ENCODE data around the gene ERVMER34-1.

The ERVMER34-1 gene

GRCh38 chr4:52721968-52722815 is 29.0 kb downstream of the ERVMER34-1 start:
- Histone ChIP-seq H3K27ac (ENCODE audit: low read depth, low read length) (peak overlapping the region; percentile 81), H3K36me3 (ENCODE audit: control insufficient read depth in 1 of 2, insufficient read depth in 2 of 2, low read length in 2 of 2) (peaks cover 0 to 4% of the 10 kb centered on the region in 2 donors), H3K4me1 (ENCODE audit: control insufficient read depth in 1 of 2, insufficient read depth in 2 of 2, low read length in 2 of 2) (peaks cover 0 to 8% of the 10 kb centered on the region in 2 donors), H3K9me3 (ENCODE audit: control insufficient read depth in 1 of 2, low read length in 2 of 2) (no peaks in the 10 kb centered on the region), H3K9ac (ENCODE audit: low read depth in 1 of 2, low read length in 2 of 2) (peak overlapping the region; percentile 81 to 82), H3K4me3 (ENCODE audit: low read depth in 1 of 2, low read length in 2 of 2) (peak overlapping the region; percentile 90 to 95), H3K27me3 (ENCODE audit: control insufficient read depth in 1 of 2, insufficient read depth in 2 of 2, low read length in 2 of 2) (no peaks in the 10 kb centered on the region)

GRCh38 chr4:52718123-52718522 is 33.1 kb downstream of the ERVMER34-1 start:
- H3K27ac ChIP-seq (ENCODE audit: low read depth, low read length): no peak overlapping the region
- H3K9me3 ChIP-seq (ENCODE audit: control insufficient read depth in 1 of 2, low read length in 2 of 2): no peaks in the 10 kb centered on the region
- peaks cover 13 to 33% of the 10 kb centered on the region in 2 donors for H3K36me3 ChIP-seq (ENCODE audit: control insufficient read depth in 1 of 2, insufficient read depth in 2 of 2, low read length in 2 of 2)
- H3K4me1 ChIP-seq (ENCODE audit: control insufficient read depth in 1 of 2, insufficient read depth in 2 of 2, low read length in 2 of 2): peaks cover 26 to 35% of the 10 kb centered on the region in 2 donors
- H3K9ac ChIP-seq (ENCODE audit: low read depth in 1 of 2, low read length in 2 of 2): no peak overlapping the region
- no peak overlapping the region for H3K4me3 ChIP-seq (ENCODE audit: low read depth in 1 of 2, low read length in 2 of 2)
- no peaks in the 10 kb centered on the region for H3K27me3 ChIP-seq (ENCODE audit: control insufficient read depth in 1 of 2, insufficient read depth in 2 of 2, low read length in 2 of 2)

- Histone ChIP-seq H3K4me1 (ENCODE audit: control insufficient read depth in 1 of 2, insufficient read depth in 2 of 2, low read length in 2 of 2) (peaks cover 31 to 35% of the 10 kb centered on the region in 2 donors), H3K4me3 (ENCODE audit: low read depth in 1 of 2, low read length in 2 of 2) (no peak overlapping the region), H3K27ac (ENCODE audit: low read depth, low read length) (no peak overlapping the region), H3K27me3 (ENCODE audit: control insufficient read depth in 1 of 2, insufficient read depth in 2 of 2, low read length in 2 of 2) (no peaks in the 10 kb centered on the region), H3K9me3 (ENCODE audit: control insufficient read depth in 1 of 2, low read length in 2 of 2) (no peaks in the 10 kb centered on the region), H3K36me3 (ENCODE audit: control insufficient read depth in 1 of 2, insufficient read depth in 2 of 2, low read length in 2 of 2) (peaks cover 13 to 33% of the 10 kb centered on the region in 2 donors), H3K9ac (ENCODE audit: low read depth in 1 of 2, low read length in 2 of 2) (no peak overlapping the region)
Measured at GRCh38 chr4:52716364-52717151, 34.7 kb downstream of the ERVMER34-1 start.

- H3K27me3 ChIP-seq (ENCODE audit: control insufficient read depth in 1 of 2, insufficient read depth in 2 of 2, low read length in 2 of 2): no peaks in the 10 kb centered on the region
- H3K27ac ChIP-seq (ENCODE audit: low read depth, low read length): no peak overlapping the region
- no peak overlapping the region for H3K4me3 ChIP-seq (ENCODE audit: low read depth in 1 of 2, low read length in 2 of 2)
- no peak overlapping the region for H3K9ac ChIP-seq (ENCODE audit: low read depth in 1 of 2, low read length in 2 of 2)
- peaks cover 31 to 37% of the 10 kb centered on the region in 2 donors for H3K4me1 ChIP-seq (ENCODE audit: control insufficient read depth in 1 of 2, insufficient read depth in 2 of 2, low read length in 2 of 2)
- H3K36me3 ChIP-seq (ENCODE audit: control insufficient read depth in 1 of 2, insufficient read depth in 2 of 2, low read length in 2 of 2): peaks cover 13 to 33% of the 10 kb centered on the region in 2 donors
- no peaks in the 10 kb centered on the region for H3K9me3 ChIP-seq (ENCODE audit: control insufficient read depth in 1 of 2, low read length in 2 of 2)
Measured at GRCh38 chr4:52715914-52716313, 35.3 kb downstream of the ERVMER34-1 start.

- no peak overlapping the region for H3K27ac ChIP-seq (ENCODE audit: low read depth, low read length)
- no peaks in the 10 kb centered on the region for H3K27me3 ChIP-seq (ENCODE audit: control insufficient read depth in 1 of 2, insufficient read depth in 2 of 2, low read length in 2 of 2)
- no peak overlapping the region for H3K4me3 ChIP-seq (ENCODE audit: low read depth in 1 of 2, low read length in 2 of 2)
- no peaks in the 10 kb centered on the region for H3K9me3 ChIP-seq (ENCODE audit: control insufficient read depth in 1 of 2, low read length in 2 of 2)
- no peak overlapping the region for H3K9ac ChIP-seq (ENCODE audit: low read depth in 1 of 2, low read length in 2 of 2)
- peaks cover 31 to 37% of the 10 kb centered on the region in 2 donors for H3K4me1 ChIP-seq (ENCODE audit: control insufficient read depth in 1 of 2, insufficient read depth in 2 of 2, low read length in 2 of 2)
- peaks cover 13 to 31% of the 10 kb centered on the region in 2 donors for H3K36me3 ChIP-seq (ENCODE audit: control insufficient read depth in 1 of 2, insufficient read depth in 2 of 2, low read length in 2 of 2)
Measured at GRCh38 chr4:52715255-52715897, 35.8 kb downstream of the ERVMER34-1 start.

- Histone ChIP-seq H3K36me3 (ENCODE audit: control insufficient read depth in 1 of 2, insufficient read depth in 2 of 2, low read length in 2 of 2) (peaks cover 13 to 29% of the 10 kb centered on the region in 2 donors), H3K27ac (ENCODE audit: low read depth, low read length) (no peak overlapping the region), H3K27me3 (ENCODE audit: control insufficient read depth in 1 of 2, insufficient read depth in 2 of 2, low read length in 2 of 2) (no peaks in the 10 kb centered on the region), H3K4me1 (ENCODE audit: control insufficient read depth in 1 of 2, insufficient read depth in 2 of 2, low read length in 2 of 2) (peaks cover 31 to 37% of the 10 kb centered on the region in 2 donors), H3K9me3 (ENCODE audit: control insufficient read depth in 1 of 2, low read length in 2 of 2) (no peaks in the 10 kb centered on the region), H3K9ac (ENCODE audit: low read depth in 1 of 2, low read length in 2 of 2) (peak overlapping the region in 1 of 2 donors; percentile 93), H3K4me3 (ENCODE audit: low read depth in 1 of 2, low read length in 2 of 2) (peak overlapping the region in 1 of 2 donors; percentile 23)
Measured at GRCh38 chr4:52714597-52715254, 36.5 kb downstream of the ERVMER34-1 start.

- peak overlapping the region; percentile 79 to 93 for H3K9ac ChIP-seq (ENCODE audit: low read depth in 1 of 2, low read length in 2 of 2)
- H3K27me3 ChIP-seq (ENCODE audit: control insufficient read depth in 1 of 2, insufficient read depth in 2 of 2, low read length in 2 of 2): no peaks in the 10 kb centered on the region
- peaks cover 31 to 37% of the 10 kb centered on the region in 2 donors for H3K4me1 ChIP-seq (ENCODE audit: control insufficient read depth in 1 of 2, insufficient read depth in 2 of 2, low read length in 2 of 2)
- H3K36me3 ChIP-seq (ENCODE audit: control insufficient read depth in 1 of 2, insufficient read depth in 2 of 2, low read length in 2 of 2): peaks cover 13 to 29% of the 10 kb centered on the region in 2 donors
- peak overlapping the region; percentile 83 to 86 for H3K4me3 ChIP-seq (ENCODE audit: low read depth in 1 of 2, low read length in 2 of 2)
- H3K27ac ChIP-seq (ENCODE audit: low read depth, low read length): no peak overlapping the region
- no peaks in the 10 kb centered on the region for H3K9me3 ChIP-seq (ENCODE audit: control insufficient read depth in 1 of 2, low read length in 2 of 2)
Measured at GRCh38 chr4:52713456-52713937, 37.7 kb downstream of the ERVMER34-1 start.

- Histone ChIP-seq H3K27me3 (ENCODE audit: control insufficient read depth in 1 of 2, insufficient read depth in 2 of 2, low read length in 2 of 2) (no peaks in the 10 kb centered on the region), H3K4me1 (ENCODE audit: control insufficient read depth in 1 of 2, insufficient read depth in 2 of 2, low read length in 2 of 2) (peaks cover 31 to 37% of the 10 kb centered on the region in 2 donors), H3K9me3 (ENCODE audit: control insufficient read depth in 1 of 2, low read length in 2 of 2) (no peaks in the 10 kb centered on the region), H3K4me3 (ENCODE audit: low read depth in 1 of 2, low read length in 2 of 2) (peak overlapping the region; percentile 83 to 86), H3K27ac (ENCODE audit: low read depth, low read length) (peak overlapping the region; percentile 92), H3K9ac (ENCODE audit: low read depth in 1 of 2, low read length in 2 of 2) (peak overlapping the region; percentile 79 to 93), H3K36me3 (ENCODE audit: control insufficient read depth in 1 of 2, insufficient read depth in 2 of 2, low read length in 2 of 2) (peaks cover 13 to 29% of the 10 kb centered on the region in 2 donors)
Measured at GRCh38 chr4:52712251-52713130, 38.7 kb downstream of the ERVMER34-1 start.

GRCh38 chr4:52711834-52712250 is 39.4 kb downstream of the ERVMER34-1 start:
- H3K36me3 ChIP-seq (ENCODE audit: control insufficient read depth in 1 of 2, insufficient read depth in 2 of 2, low read length in 2 of 2): peaks cover 13 to 28% of the 10 kb centered on the region in 2 donors
- no peaks in the 10 kb centered on the region for H3K27me3 ChIP-seq (ENCODE audit: control insufficient read depth in 1 of 2, insufficient read depth in 2 of 2, low read length in 2 of 2)
- H3K4me3 ChIP-seq (ENCODE audit: low read depth in 1 of 2, low read length in 2 of 2): peak overlapping the region; percentile 65
- H3K9ac ChIP-seq (ENCODE audit: low read depth in 1 of 2, low read length in 2 of 2): no peak overlapping the region
- H3K27ac ChIP-seq (ENCODE audit: low read depth, low read length): no peak overlapping the region
- H3K9me3 ChIP-seq (ENCODE audit: control insufficient read depth in 1 of 2, low read length in 2 of 2): no peaks in the 10 kb centered on the region
- peaks cover 31 to 37% of the 10 kb centered on the region in 2 donors for H3K4me1 ChIP-seq (ENCODE audit: control insufficient read depth in 1 of 2, insufficient read depth in 2 of 2, low read length in 2 of 2)
